NCI-H446 treated with DMSO at 0.1 percent for 48 hours (cell line): Measurements from ENCODE around the gene ICE1.

Experiments used
- DNase-seq: peaks from one replicate; lab custom pipeline; 2025; lab: John Stamatoyannopoulos, UW

The ICE1 gene

DNA sequence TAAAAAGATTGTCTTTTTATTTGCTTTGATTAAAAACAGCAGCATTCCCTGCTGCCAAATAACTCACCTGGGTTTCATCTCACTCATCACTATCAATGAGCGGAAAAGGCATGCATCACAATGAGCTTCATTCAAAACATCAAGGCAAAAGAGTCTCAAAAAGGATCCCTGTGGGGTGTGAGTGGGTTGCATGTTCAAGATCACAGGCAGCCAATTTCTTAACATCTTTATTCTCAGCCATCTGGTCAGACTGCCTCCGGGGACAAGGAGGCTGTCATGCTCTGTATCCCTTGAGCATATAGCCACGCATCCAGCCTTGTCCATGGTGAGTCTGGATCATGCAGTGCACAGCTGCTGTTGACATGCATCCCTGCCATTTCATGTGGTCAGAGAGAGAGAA, 117.1 kb downstream of the ICE1 start:
- DNase-seq, result no peak
